Cerebellar nuclear complex (tissue), 1 donor: Measurements from ENCODE around the gene CDCP1.
A peak's percentile ranks its signal among the peaks of the same experiment; 100 is the strongest.
"Not testable (repeated sequence)": the region's sequence is repeated elsewhere in the genome, so short reads cannot be mapped to it uniquely, and the experiment has no call there.

Experiments
- DNase-seq, 2 experiments: peaks; one replicate each; lab custom pipeline; 2025; lab: John Stamatoyannopoulos, UW

The CDCP1 gene

GRCh38 chr3:45055411-45056143 lies 90.6 kb downstream of the CDCP1 start:
- no peak for DNase-seq

DNA sequence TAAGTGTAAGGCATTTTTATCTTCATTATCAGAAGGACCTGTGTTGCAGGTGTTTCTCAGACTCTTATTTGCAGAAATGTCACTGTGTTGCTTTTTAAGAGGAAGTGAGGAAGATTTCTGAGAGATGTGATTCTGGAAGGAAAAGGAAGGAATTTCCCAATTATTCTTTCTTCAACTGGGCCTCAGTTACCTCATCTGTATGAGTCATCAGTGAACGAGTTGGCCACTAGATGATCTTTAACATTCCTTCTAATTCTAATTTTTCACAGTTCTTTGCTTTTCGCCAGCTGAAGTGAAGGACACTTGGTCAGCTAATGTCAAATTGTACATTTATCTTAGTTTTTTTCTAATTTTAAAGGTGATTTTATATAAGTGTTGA lies 91.2 kb downstream of the CDCP1 start:
- DNase-seq: no peak

DNA sequence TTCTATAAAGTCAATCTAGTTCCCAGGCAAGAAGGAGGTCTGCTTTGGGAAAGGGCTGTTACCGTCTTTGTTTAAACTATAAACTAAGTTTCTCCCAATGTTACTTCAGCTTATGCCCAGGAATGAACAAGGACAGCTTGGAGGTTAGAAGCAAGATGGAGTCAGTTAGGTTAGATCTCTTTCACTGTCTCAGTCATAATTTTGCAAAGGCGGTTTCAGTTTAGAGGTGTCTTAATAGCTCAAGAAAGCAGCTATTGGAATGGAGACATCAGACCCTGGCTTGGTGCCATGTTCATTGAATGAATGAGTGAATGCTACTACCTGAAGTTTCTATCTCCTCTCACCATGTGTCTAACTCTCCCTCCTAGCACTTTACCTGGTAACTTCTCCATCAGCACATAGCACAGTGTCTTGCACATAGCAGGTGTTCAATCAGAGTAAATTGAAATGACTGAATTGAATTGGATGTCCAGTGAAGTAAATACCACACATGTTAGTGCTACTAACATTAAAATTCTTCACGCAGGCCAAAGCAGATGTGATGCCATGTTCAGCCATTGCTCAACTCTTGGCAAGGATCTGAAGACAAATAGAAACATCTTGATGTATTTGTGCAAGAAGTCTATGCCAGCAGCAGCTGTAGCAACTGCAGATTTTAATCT lies 91.9 kb downstream of the CDCP1 start:
- DNase-seq: no peak

DNA sequence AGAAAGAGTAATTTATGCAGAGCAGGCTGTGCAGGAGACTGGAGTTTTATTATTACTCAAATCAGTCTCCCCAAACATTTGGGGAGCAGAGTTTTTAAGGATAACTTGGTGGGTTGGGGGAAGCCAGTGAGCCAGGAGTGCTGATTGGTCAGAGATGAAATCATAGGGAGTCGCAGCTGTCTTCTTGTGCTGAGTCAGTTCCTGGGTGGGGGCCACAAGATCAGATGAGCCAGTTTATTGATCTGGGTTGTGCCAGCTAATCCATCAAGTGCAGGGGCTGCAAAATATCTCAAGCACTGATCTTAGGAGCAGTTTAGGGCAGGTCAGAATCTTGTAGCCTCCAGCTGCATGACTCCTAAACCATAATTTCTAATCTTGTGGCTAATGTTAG lies 92.4 kb downstream of the CDCP1 start:
- not testable (repeated sequence) for DNase-seq

DNA sequence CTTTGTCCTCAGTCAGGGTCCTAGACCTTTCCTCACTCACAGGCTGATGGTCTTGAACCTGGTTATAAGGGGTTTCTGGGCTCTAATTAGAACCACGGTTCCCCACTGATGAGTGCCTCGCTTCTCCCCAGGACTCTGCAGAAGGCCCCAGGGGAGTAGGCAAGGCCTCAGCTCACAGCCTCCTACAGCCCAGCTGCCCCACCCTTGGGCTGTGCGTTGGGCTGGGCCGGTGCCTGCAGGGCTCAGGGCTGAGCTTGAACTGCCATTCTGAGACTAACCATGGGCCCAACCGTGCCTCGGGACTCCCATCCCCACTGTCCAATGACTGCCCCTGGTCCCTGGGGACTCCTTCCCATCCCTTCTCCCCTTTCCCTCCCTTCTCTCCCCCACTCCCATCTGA lies 94.5 kb downstream of the CDCP1 start:
- no peak for DNase-seq

GRCh38 chr3:45049807-45050206 lies 96.4 kb downstream of the CDCP1 start:
- DNase-seq: no peak

- DNase-seq: no peak
Observed at GRCh38 chr3:45048244-45048643, 97.9 kb downstream of the CDCP1 start.

DNA sequence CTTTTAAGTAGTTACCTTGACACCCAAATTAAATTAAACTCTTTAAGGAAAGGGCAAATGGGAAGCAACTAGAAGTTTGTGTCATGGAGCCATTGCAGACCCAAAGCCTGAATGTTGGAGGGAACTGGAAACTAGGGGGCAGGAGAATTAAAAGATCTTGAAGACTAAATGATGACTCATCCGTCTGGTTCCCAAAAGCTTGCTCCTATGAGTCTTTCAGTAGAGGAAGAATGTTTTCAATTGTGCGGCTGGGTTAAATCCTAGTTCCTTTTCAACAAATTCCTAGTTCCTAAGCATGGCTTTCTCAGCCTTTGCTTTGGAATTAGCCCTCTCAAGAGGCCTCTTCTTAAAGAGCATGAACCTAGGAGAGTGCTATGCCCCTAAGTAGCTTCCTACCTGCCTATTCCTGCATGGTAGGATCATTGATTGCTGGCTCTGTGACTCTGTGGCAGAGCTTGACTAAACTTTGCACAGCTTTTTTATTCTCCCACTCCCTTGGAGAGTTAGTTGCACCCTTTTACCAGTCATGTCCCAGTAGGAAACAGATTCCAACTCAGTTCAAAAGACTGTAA lies 102.4 kb downstream of the CDCP1 start:
- DNase-seq: no peak

DNA sequence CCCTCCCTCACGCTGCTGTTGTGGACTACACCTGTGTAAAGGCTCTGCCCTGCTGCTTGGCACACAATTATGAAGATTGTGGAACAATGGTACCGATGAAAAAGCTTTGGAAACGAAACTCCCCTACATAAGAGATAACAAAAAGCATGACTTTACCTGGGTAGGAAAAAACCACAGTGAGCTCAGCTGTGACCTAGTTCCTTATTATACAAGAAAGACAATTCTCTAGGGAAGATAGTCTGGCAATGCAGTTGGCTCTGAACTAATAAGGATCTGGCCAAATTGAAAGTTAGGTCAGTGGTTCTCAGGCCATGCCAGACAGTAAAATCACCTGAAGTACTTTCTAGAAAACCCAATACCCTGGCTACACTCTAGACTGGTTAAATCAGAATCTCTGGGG lies 104.0 kb downstream of the CDCP1 start:
- DNase-seq: no peak

- DNase-seq: no peak
Observed at GRCh38 chr3:45041666-45042065, 104.5 kb downstream of the CDCP1 start.

GRCh38 chr3:45037720-45038455 lies 108.3 kb downstream of the CDCP1 start:
- peak in 1 of 2 experiments; percentile 81 for DNase-seq

- DNase-seq: no peak
Observed at GRCh38 chr3:45035441-45036301, 110.5 kb downstream of the CDCP1 start.

DNA sequence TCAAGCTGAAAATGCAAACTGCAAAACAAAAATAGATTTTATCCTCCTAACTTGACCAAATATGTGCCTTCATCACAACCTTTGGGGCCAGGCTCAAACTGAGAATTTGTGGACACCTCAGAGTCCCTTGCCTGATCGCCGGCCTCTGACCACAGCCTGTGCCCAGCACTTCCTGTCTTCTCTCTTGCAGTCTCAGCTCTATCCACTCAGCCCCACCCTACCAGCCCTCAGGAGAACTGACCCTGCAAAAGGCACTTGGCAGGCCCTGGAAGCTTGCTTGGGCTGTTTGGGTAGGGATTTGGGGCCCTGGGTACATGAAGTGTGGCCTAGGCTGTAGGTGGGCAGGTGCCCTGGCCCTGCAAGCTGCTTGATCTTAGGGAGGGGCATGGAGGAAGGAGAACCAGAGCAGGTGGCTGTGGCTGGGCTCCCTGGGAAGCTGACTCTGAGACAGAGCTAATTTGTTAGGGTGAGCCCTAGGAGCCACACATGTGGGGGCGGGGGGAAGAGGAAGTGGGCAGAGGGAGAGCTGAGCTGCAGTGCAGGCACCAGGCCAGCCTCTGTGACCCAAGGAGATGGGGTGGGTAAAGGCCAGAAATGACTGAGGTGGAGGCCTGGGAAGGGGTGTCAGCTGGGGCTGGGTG lies 111.4 kb downstream of the CDCP1 start:
- no peak for DNase-seq

GRCh38 chr3:45033791-45034190 lies 112.4 kb downstream of the CDCP1 start:
- DNase-seq: no peak
